A549 (cell line): ENCODE results near the gene GPX3.

ENCODE experiments used
- CHD4 ChIP-seq: fragments of 200-600 bp; sonication (generic); IDR thresholded peaks from 2 replicates; pipeline ENCODE4 v1.6.1; 2016; ENCODE audit warnings: antibody characterized with exemption, mild to moderate bottlenecking, borderline replicate concordance
- EP300 ChIP-seq, 2 experiments: fragments of >200 bp; sonication (Bioruptor Twin); formaldehyde crosslinking; IDR thresholded peaks; 2 replicates in 1 of 2; 3 replicates in 1 of 2; pipeline ENCODE4 v1.6.1; 2016 to 2017
- HOXA7 ChIP-seq: fragments of 250-450 bp; sonication (Bioruptor Pico); IDR thresholded peaks from 2 replicates; pipeline ENCODE4 v1.5.0; 2020; ENCODE audit warnings: mild to moderate bottlenecking, moderate library complexity
- MAFK ChIP-seq: fragments of 450-650 bp; IDR thresholded peaks from 2 replicates; pipeline ENCODE4 v1.6.1; 2014; ENCODE audit not compliant: partially characterized antibody
- MYC ChIP-seq: IDR thresholded peaks from 2 replicates; pipeline ENCODE4 v1.6.1; 2012; ENCODE audit warnings: mild to moderate bottlenecking, inconsistent platforms, low read length, improper control_type of control experiment, borderline replicate concordance
- PBX3 ChIP-seq: IDR thresholded peaks from 2 replicates; pipeline ENCODE4 v1.6.1; 2012

DNA sequence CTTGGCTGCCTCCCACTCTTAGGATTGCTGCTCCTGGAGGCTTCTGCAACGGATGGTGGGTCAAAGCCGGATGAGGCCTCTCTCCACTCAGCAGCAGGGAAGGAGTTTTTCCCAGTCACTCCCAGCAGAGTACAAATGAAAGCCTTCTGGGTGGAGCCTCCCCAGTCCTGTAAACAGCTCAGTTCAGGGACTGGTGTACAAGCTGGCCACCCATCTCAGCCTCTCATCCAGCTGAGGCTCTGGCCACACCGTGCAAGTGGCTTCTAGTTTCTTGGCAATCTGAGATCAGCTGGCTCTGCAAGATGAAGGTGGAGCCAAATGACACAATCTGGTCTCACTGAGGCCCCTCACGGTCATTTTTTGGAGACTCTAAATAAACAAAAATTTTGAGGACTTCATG lies 10.0 kb downstream of the GPX3 start:
- TF ChIP-seq MAFK, result no peak
- no peak for TF ChIP-seq CHD4
- no peak for TF ChIP-seq EP300 (IDR thresholded peaks at IDR 0.05)
- no peak for TF ChIP-seq HOXA7
- TF ChIP-seq MYC, result no peak
- TF ChIP-seq PBX3, result no peak
